ENCODE data around the gene SEMA3G.

Gene SEMA3G

GRCh38 chr3:52393959-52394670, 50.8 kb downstream of the SEMA3G start:
- no peaks in the 10 kb centered on the region for H3K36me3 ChIP-seq (ENCODE audit: insufficient read depth, low read depth, low read length)
- no peak overlapping the region for H3K9ac ChIP-seq (ENCODE audit: low read depth, low read length)
- no peak overlapping the region for H3K27ac ChIP-seq (ENCODE audit: low read length)
- H3K4me3 ChIP-seq (ENCODE audit: low read length), result no peak overlapping the region
- H3K4me1 ChIP-seq (ENCODE audit: insufficient read depth, low read length), result no peaks in the 10 kb centered on the region
- no peaks in the 10 kb centered on the region; the same call in 1 of the 2 replicates for H3K27me3 ChIP-seq (ENCODE audit: insufficient read depth, low read length)
- H3K9me3 ChIP-seq (ENCODE audit: insufficient read depth, low read depth, low read length), result no peaks in the 10 kb centered on the region

- no peaks in the 10 kb centered on the region for H3K9me3 ChIP-seq (ENCODE audit: insufficient read depth, low read depth, low read length)
- no peak overlapping the region for H3K9ac ChIP-seq (ENCODE audit: low read depth, low read length)
- H3K36me3 ChIP-seq (ENCODE audit: insufficient read depth, low read depth, low read length), result no peaks in the 10 kb centered on the region
These were observed 51.6 kb downstream of the SEMA3G start for GRCh38 chr3:52393131-52393807.

GRCh38 chr3:52392216-52392930, 52.5 kb downstream of the SEMA3G start:
- Histone ChIP-seq H3K36me3 (ENCODE audit: insufficient read depth, low read depth, low read length) (no peaks in the 10 kb centered on the region), H3K27me3 (ENCODE audit: insufficient read depth, low read length) (no peaks in the 10 kb centered on the region; the same call in 1 of the 2 replicates), H3K27ac (ENCODE audit: low read length) (no peak overlapping the region), H3K4me3 (ENCODE audit: low read length) (no peak overlapping the region), H3K9me3 (ENCODE audit: insufficient read depth, low read depth, low read length) (no peaks in the 10 kb centered on the region), H3K9ac (ENCODE audit: low read depth, low read length) (no peak overlapping the region; the same call in 1 of the 2 replicates), H3K4me1 (ENCODE audit: insufficient read depth, low read length) (no peaks in the 10 kb centered on the region)

More at GRCh38 chr3:52393131-52393807, 51.6 kb downstream of the SEMA3G start:
- H3K4me3 ChIP-seq (ENCODE audit: low read length), result no peak overlapping the region
- no peaks in the 10 kb centered on the region; the same call in 1 of the 2 replicates for H3K27me3 ChIP-seq (ENCODE audit: insufficient read depth, low read length)
- H3K27ac ChIP-seq (ENCODE audit: low read length), result no peak overlapping the region
- H3K4me1 ChIP-seq (ENCODE audit: insufficient read depth, low read length), result no peaks in the 10 kb centered on the region

GRCh38 chr3:52391096-52391495, 53.8 kb downstream of the SEMA3G start:
- Histone ChIP-seq H3K36me3 (ENCODE audit: insufficient read depth, low read depth, low read length) (no peaks in the 10 kb centered on the region), H3K27ac (ENCODE audit: low read length) (no peak overlapping the region), H3K27me3 (ENCODE audit: insufficient read depth, low read length) (no peaks in the 10 kb centered on the region; the same call in 1 of the 2 replicates), H3K9ac (ENCODE audit: low read depth, low read length) (no peak overlapping the region), H3K4me1 (ENCODE audit: insufficient read depth, low read length) (no peaks in the 10 kb centered on the region), H3K9me3 (ENCODE audit: insufficient read depth, low read depth, low read length) (no peaks in the 10 kb centered on the region), H3K4me3 (ENCODE audit: low read length) (no peak overlapping the region)

GRCh38 chr3:52388933-52389332, 56.0 kb downstream of the SEMA3G start:
- Histone ChIP-seq H3K4me1 (ENCODE audit: insufficient read depth, low read length) (no peaks in the 10 kb centered on the region), H3K36me3 (ENCODE audit: insufficient read depth, low read depth, low read length) (no peaks in the 10 kb centered on the region), H3K9ac (ENCODE audit: low read depth, low read length) (no peak overlapping the region), H3K27ac (ENCODE audit: low read length) (no peak overlapping the region), H3K9me3 (ENCODE audit: insufficient read depth, low read depth, low read length) (no peaks in the 10 kb centered on the region), H3K27me3 (ENCODE audit: insufficient read depth, low read length) (no peaks in the 10 kb centered on the region; the same call in 1 of the 2 replicates), H3K4me3 (ENCODE audit: low read length) (no peak overlapping the region)

- Histone ChIP-seq H3K4me1 (ENCODE audit: insufficient read depth, low read length) (no peaks in the 10 kb centered on the region), H3K27ac (ENCODE audit: low read length) (no peak overlapping the region), H3K27me3 (ENCODE audit: insufficient read depth, low read length) (no peaks in the 10 kb centered on the region; the same call in 1 of the 2 replicates), H3K36me3 (ENCODE audit: insufficient read depth, low read depth, low read length) (no peaks in the 10 kb centered on the region), H3K9ac (ENCODE audit: low read depth, low read length) (no peak overlapping the region), H3K9me3 (ENCODE audit: insufficient read depth, low read depth, low read length) (no peaks in the 10 kb centered on the region), H3K4me3 (ENCODE audit: low read length) (no peak overlapping the region)
These were observed 56.5 kb downstream of the SEMA3G start for GRCh38 chr3:52388348-52388821.

GRCh38 chr3:52387481-52387880, 57.4 kb downstream of the SEMA3G start:
- Histone ChIP-seq H3K4me1 (ENCODE audit: insufficient read depth, low read length) (no peaks in the 10 kb centered on the region), H3K4me3 (ENCODE audit: low read length) (no peak overlapping the region), H3K36me3 (ENCODE audit: insufficient read depth, low read depth, low read length) (no peaks in the 10 kb centered on the region), H3K27me3 (ENCODE audit: insufficient read depth, low read length) (no peaks in the 10 kb centered on the region; the same call in 1 of the 2 replicates), H3K27ac (ENCODE audit: low read length) (no peak overlapping the region), H3K9me3 (ENCODE audit: insufficient read depth, low read depth, low read length) (no peaks in the 10 kb centered on the region), H3K9ac (ENCODE audit: low read depth, low read length) (no peak overlapping the region)

- no peaks in the 10 kb centered on the region for H3K36me3 ChIP-seq (ENCODE audit: insufficient read depth, low read depth, low read length)
- no peak overlapping the region for H3K4me3 ChIP-seq (ENCODE audit: low read length)
- H3K9me3 ChIP-seq (ENCODE audit: insufficient read depth, low read depth, low read length), result no peaks in the 10 kb centered on the region
- no peak overlapping the region for H3K9ac ChIP-seq (ENCODE audit: low read depth, low read length)
- no peak overlapping the region for H3K27ac ChIP-seq (ENCODE audit: low read length)
- no peaks in the 10 kb centered on the region for H3K27me3 ChIP-seq (ENCODE audit: insufficient read depth, low read length)
- no peaks in the 10 kb centered on the region for H3K4me1 ChIP-seq (ENCODE audit: insufficient read depth, low read length)
These were observed 59.7 kb downstream of the SEMA3G start for GRCh38 chr3:52385157-52385556.

- H3K27ac ChIP-seq (ENCODE audit: low read length), result no peak overlapping the region
- no peaks in the 10 kb centered on the region for H3K27me3 ChIP-seq (ENCODE audit: insufficient read depth, low read length)
- H3K9me3 ChIP-seq (ENCODE audit: insufficient read depth, low read depth, low read length), result no peaks in the 10 kb centered on the region
- no peaks in the 10 kb centered on the region for H3K4me1 ChIP-seq (ENCODE audit: insufficient read depth, low read length)
- H3K36me3 ChIP-seq (ENCODE audit: insufficient read depth, low read depth, low read length), result no peaks in the 10 kb centered on the region
- H3K9ac ChIP-seq (ENCODE audit: low read depth, low read length), result no peak overlapping the region
- H3K4me3 ChIP-seq (ENCODE audit: low read length), result no peak overlapping the region
These were observed 60.7 kb downstream of the SEMA3G start for GRCh38 chr3:52384019-52384761.

GRCh38 chr3:52383446-52383845, 61.5 kb downstream of the SEMA3G start:
- no peaks in the 10 kb centered on the region for H3K4me1 ChIP-seq (ENCODE audit: insufficient read depth, low read length)
- H3K27me3 ChIP-seq (ENCODE audit: insufficient read depth, low read length), result no peaks in the 10 kb centered on the region
- H3K9ac ChIP-seq (ENCODE audit: low read depth, low read length), result no peak overlapping the region
- H3K4me3 ChIP-seq (ENCODE audit: low read length), result no peak overlapping the region
- no peak overlapping the region for H3K27ac ChIP-seq (ENCODE audit: low read length)
- no peaks in the 10 kb centered on the region for H3K9me3 ChIP-seq (ENCODE audit: insufficient read depth, low read depth, low read length)
- no peaks in the 10 kb centered on the region for H3K36me3 ChIP-seq (ENCODE audit: insufficient read depth, low read depth, low read length)
